Adipocyte (in vitro differentiated cells): ENCODE data around the gene DNAJB12.
"Not testable (repeated sequence)": the region's sequence is repeated elsewhere in the genome, so short reads cannot be mapped to it uniquely, and the experiment has no call there.

ENCODE experiments used
- DNase-seq: peaks from one replicate; pipeline ENCODE4 v3.0.0-alpha.2; 2015; ENCODE audit warnings: low read depth
- H3K27me3 ChIP-seq: replicated peaks from 2 replicates; pipeline ENCODE4 v1.7.0; 2013; ENCODE audit warnings: mild to moderate bottlenecking, low read length, moderate library complexity; ENCODE audit not compliant: control insufficient read depth, insufficient read depth
- H3K36me3 ChIP-seq: 2 replicates; pipeline ENCODE4 v1.7.0; 2013; ENCODE audit warnings: low read length, mild to moderate bottlenecking, moderate library complexity; ENCODE audit not compliant: control insufficient read depth, insufficient read depth, severe bottlenecking
- H3K4me1 ChIP-seq: 2 replicates; pipeline ENCODE4 v1.7.0; 2013; ENCODE audit warnings: mild to moderate bottlenecking, low read length, moderate library complexity; ENCODE audit not compliant: control insufficient read depth, insufficient read depth
- H3K4me3 ChIP-seq: 2 replicates; pipeline ENCODE4 v1.7.0; 2013; ENCODE audit warnings: mild to moderate bottlenecking, low read length, moderate library complexity
- H3K9ac ChIP-seq: 2 replicates; pipeline ENCODE4 v1.7.0; 2013; ENCODE audit warnings: mild to moderate bottlenecking, low read length, moderate library complexity
- H3K9me3 ChIP-seq: 2 replicates; pipeline ENCODE4 v1.7.0; 2013; ENCODE audit warnings: mild to moderate bottlenecking, low read length, moderate library complexity; ENCODE audit not compliant: control insufficient read depth

Gene DNAJB12

DNA sequence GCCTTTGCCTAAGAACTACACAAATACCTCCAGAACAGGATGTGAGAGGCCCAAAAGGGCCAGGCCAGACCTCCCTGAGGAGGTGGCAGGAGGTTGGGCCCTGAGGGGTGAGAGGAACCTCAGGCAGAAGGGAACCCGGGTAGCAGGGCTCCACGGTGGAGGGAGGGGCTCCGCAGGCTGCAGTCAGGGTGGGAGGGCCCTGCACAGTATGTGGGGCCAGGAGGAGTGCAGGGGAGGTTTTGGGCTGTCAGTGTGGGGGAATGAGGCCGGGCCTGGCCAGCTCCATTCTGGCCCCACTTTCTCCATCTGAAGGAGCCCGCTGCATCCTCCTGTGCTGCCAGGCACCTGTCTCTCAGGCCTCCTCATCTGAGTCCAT is 25.9 kb downstream of the DNAJB12 start:
- peaks cover 38% of the 10 kb centered on the region for H3K4me1 ChIP-seq

DNA sequence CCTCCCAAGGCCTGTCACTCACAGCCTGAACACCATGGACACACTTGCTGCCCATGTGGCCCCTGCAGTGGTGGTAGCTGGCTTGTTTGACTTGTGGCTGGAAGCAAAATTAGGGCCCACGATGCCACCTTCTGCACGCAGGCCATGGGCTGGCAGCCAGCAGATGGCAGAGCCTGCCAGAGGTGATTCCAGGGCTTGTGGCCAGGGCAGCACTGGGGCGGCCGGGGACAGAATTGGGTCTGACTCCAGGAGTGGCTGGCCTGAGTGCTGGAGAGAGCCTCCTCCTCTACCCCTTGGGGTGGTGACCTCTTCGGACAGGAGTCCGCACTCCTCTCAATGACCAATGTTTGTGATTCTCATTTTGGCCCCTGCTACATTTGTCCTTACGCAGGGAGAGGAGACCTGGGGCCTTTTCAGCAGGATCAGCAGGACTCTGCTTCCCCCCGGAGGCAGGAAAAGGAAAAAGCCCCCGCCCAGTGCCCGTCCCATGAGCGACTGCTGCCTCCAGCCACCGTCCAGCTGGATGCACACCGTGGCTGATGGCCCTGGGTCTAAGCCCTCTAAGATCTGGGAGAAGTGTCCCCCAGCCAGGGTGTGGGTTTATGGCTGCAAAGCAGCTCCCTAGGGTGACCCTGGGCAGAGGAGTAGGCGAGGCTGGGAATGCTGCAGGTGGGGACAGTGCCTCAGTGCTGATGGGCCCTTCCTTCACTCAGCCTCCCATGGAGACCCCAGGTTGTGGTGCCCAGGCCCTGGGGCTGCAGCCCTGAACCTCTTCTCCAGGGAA is 26.5 kb downstream of the DNAJB12 start:
- DNase-seq: peak; percentile 79
- peak overlapping the region; percentile 67 for H3K9ac ChIP-seq
- no peaks in the 10 kb centered on the region for H3K9me3 ChIP-seq
- peaks cover 2% of the 10 kb centered on the region for H3K36me3 ChIP-seq
- H3K27me3 ChIP-seq: no peaks in the 10 kb centered on the region
- H3K4me3 ChIP-seq: no peak overlapping the region
- H3K4me1 ChIP-seq: peaks cover 39% of the 10 kb centered on the region

More for the DNA sequence above, 25.9 kb downstream of the DNAJB12 start:
- Histone ChIP-seq H3K9ac (peak overlapping the region; percentile 11), H3K36me3 (peaks cover 7% of the 10 kb centered on the region), H3K9me3 (no peaks in the 10 kb centered on the region), H3K4me3 (no peak overlapping the region), H3K27me3 (no peaks in the 10 kb centered on the region)
- no peak for DNase-seq

DNA sequence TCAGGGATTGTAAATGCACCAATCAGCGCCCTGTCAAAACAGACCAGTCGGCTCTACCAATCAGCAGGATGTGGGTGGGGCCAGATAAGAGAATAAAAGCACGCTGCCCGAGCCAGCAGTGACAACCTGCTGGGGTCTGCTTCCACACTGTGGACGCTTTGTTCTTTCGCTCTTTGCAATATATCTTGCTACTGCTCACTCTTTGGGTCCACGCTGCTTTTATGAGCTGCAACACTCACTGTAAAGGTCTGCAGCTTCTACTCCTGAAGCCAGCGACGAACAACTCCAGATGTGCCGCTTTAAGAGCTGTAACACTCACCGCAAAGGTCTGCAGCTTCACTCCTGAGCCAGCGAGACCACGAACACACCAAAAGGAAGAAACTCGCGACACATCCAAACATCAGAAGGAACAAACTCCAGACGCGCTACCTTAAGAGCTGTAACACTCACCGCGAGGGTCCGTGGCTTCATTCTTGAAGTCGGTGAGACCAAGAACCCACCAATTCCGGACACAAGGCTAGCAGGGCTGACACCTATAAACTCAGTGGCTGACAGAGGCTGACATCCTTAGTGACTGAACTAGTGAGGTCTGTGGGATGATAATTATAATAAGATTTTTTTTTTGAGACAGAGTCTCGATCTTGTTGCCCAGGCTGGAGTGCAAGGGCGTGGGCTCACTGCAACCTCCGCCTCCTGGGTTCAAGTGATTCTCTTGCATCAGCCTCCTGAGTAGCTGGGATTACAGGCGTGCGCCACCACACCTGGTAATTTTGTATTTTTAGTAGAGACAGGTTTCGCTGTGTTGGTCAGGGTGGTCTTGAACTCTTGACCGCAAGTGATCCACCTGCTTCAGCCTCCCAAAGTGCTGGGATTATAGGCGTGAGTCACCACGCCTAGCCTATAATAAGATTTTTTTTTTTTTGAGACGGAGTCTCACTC is 27.8 kb downstream of the DNAJB12 start:
- H3K4me3 ChIP-seq, H3K9me3 ChIP-seq, H3K36me3 ChIP-seq, H3K9ac ChIP-seq, H3K27me3 ChIP-seq, DNase-seq: not testable (repeated sequence)
- H3K4me1 ChIP-seq: peaks cover 38% of the 10 kb centered on the region

DNA sequence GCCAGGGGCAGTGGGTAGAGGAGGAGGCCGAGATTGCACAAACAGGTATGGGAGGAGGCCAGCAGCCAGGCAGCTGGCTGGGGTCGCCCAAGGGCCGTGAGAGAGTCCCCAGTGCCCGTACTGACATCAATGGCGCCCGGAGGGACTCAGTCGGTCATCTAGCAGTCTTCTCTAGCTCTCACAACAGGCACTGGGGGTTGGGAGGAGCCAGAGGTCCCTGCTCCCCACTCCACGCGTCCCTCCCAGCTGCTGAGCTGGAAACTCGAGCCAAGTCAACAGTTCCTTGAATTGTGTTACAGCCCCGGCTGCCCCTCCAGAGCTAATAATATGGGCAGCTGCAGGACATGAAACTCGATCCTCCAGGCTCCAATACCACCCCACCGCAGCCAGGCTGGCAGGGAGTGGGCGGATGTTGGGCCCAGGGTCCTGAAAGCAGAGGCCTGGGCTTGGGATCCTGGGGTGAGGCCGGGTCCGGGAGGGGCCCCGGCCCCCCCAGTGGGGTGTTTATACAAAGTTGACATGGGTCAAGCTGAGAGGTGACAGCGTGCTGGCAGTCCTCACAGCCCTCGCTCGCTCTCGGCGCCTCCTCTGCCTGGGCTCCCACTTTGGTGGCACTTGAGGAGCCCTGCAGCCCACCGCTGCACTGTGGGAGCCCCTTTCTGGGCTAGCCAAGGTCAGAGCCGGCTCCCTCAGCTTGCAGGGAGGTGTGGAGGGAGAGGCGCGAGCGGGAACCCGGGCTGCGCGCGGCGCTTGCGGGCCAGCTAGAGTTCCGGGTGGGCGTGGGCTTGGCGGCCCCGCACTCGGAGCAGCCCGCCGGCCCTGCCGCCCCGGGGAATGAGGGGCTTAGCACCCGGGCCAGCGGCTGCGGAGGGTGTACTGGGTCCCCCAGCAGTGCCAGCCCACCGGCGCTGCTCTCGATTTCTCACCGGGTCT is 29.2 kb downstream of the DNAJB12 start:
- not testable (repeated sequence) for H3K4me3 ChIP-seq, H3K27me3 ChIP-seq, H3K9me3 ChIP-seq, H3K36me3 ChIP-seq
- H3K9ac ChIP-seq: peak overlapping the region; percentile 33
- peak; percentile 69 for DNase-seq
- peaks cover 38% of the 10 kb centered on the region for H3K4me1 ChIP-seq

DNA sequence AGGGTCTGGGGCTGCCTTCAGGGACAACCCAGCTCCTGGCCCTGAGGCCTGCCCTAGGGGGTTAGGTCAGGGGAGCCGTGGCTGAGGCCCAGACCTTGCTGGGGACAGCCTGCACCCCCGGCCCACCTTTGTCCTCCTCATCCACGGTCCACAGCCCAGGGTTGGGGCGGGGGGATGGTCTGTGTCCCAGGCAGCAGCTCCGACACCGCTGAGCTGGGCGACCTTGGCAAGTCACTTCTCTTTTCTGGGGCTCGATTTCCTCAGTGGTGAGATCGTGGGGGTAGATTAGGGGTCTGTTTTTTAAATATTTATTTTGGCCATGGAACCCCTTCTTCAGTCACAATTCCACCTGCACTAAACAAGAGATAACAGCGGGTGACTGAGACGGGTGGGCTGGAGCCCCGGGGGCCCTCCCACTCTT is 30.9 kb downstream of the DNAJB12 start:
- Histone ChIP-seq H3K27me3 (no peaks in the 10 kb centered on the region), H3K4me1 (peaks cover 48% of the 10 kb centered on the region), H3K36me3 (no peaks in the 10 kb centered on the region), H3K4me3 (no peak overlapping the region), H3K9me3 (no peaks in the 10 kb centered on the region), H3K9ac (no peak overlapping the region)
- DNase-seq: no peak

DNA sequence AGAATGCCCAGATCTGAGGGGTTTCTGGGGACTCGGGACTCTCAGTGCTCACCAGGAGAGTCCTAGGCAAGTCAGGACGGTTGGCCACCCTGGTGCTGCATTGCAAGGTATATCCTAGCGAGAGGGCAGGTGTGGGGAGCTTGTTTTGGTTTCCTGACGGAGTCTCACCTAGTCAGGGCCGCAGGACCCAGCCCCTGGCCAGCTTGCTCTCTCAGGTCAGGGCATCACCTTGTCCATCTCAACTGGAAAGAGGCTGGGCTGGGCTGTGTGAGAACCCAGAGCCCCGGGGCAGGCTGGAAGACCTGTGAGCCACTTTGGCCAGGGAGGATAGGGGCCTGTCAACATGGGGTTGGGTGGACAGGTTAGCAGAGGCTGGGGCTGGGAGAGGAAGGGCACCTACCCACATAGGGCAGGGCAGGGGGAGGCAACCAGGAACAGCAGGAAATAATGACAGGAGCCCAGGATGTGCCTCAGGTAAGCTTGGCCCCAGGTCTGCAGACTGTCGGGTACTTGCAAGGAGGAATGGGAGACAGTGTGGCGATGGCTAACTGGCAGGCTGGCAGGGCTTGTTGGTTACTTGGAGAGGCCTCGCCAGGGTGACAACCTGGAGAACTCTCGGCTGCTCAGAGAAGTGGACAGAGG is 31.5 kb downstream of the DNAJB12 start:
- Histone ChIP-seq H3K4me3 (no peak overlapping the region), H3K36me3 (no peaks in the 10 kb centered on the region), H3K27me3 (no peaks in the 10 kb centered on the region), H3K9ac (no peak overlapping the region), H3K4me1 (peaks cover 47% of the 10 kb centered on the region), H3K9me3 (no peaks in the 10 kb centered on the region)
- DNase-seq: no peak

DNA sequence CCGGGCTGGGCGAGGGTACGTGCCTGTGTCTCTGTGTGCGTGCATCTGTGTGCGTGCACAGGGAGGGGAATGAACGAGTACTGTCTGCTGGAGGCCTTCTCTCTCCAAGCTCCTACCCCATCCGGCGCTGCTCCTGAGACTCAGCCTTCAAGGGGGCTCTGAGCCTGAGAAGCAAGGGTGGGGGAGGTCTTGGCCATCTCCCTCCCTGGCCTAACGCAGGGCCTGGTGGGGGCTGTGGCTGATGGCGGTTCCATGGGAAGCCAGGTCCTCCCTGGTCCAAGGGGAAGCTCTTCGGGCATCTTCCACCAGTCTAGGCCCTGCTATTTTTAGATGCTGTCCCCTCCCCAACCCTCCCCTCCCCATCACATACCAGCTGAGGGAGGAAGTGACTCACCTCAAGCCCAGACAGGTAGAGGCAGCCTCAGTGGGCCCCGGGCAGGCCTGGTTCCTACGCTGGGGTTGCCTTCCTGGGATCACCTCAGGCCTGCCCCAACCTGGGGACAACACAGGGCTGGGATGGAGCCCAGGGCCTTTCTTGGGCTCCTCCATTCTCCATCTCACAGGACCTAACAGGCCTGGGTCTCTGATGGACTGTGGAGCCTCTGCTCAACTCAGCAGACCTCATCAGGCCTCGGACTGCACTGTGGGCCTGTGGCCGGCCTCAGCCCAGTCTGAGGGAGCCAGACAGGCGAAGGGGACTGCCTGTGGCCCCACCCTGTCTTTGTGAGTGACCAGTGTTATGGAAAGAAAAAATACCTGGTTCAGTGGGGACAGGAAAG is 32.2 kb downstream of the DNAJB12 start:
- Histone ChIP-seq H3K9ac (no peak overlapping the region), H3K4me3 (no peak overlapping the region), H3K36me3 (no peaks in the 10 kb centered on the region), H3K9me3 (no peaks in the 10 kb centered on the region), H3K27me3 (no peaks in the 10 kb centered on the region), H3K4me1 (peaks cover 42% of the 10 kb centered on the region)
- no peak for DNase-seq

DNA sequence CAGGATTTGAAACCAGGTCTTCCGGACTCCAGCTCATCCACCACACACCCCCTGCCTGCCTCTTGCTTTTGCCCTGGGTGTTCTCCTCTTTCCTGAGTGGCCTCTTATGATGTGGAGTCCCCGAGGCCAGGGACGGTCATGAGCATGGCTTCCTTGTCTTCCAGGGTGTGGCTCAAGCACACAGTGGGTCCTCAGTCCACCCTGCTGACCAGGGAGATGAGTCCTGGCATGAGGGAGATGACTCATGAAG is 32.8 kb downstream of the DNAJB12 start:
- no peak overlapping the region for H3K9ac ChIP-seq
- DNase-seq: no peak
- no peaks in the 10 kb centered on the region for H3K36me3 ChIP-seq
- H3K4me1 ChIP-seq: peaks cover 45% of the 10 kb centered on the region
- no peaks in the 10 kb centered on the region for H3K9me3 ChIP-seq
- no peak overlapping the region for H3K4me3 ChIP-seq
- no peaks in the 10 kb centered on the region for H3K27me3 ChIP-seq

DNA sequence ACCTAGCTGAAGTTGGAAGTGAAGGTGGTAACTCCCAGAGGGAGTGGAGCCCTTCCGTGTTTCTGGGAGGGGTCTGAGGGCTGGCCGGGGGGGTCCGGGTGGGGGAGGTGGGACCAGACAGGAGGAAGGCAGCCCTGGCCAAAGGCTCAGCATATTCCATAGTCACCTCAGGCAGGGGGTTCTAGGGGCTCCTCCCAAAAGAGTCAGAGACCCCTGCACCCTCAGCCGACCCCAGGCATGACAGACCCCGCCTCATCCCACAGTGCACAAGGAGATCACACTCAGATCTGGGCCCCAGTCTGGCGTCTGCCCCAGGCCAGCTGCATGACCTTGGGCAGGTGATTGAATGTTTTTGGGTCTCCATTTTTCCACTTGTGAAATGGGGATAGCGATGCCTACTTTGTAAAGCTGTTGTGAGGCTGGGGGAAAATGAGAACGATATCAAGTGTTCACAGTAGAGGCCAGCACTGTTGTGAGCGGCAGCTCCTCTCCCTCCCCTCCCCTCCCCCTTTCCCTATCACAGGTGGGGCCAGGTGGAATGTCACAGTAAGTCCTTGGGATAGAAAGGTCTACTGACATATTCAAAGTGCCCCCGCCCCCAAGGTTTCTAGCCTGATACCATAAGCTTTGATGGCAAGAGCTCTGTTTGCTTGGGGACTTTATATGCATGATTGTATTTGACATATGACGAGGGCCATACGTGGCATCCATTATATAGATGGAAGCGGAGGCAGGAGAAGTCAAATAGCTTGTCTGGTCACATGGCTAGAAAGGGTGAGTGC is 33.3 kb downstream of the DNAJB12 start:
- H3K36me3 ChIP-seq: no peaks in the 10 kb centered on the region
- peak overlapping the region; percentile 88 for H3K9ac ChIP-seq
- no peaks in the 10 kb centered on the region for H3K9me3 ChIP-seq
- DNase-seq: no peak
- peaks cover 50% of the 10 kb centered on the region for H3K4me1 ChIP-seq
- H3K27me3 ChIP-seq: no peaks in the 10 kb centered on the region
- peak overlapping the region; percentile 50 for H3K4me3 ChIP-seq
